WTC11 (cell line): ENCODE data around the gene CLEC9A. TPM values are rescaled to one million over a fixed set of nuclear protein-coding genes. Genes with fewer than 3 reads are reported as not detected.

Source experiments
- ATAC-seq: fragments of 200-7000 bp; cut with Tn5 transposase; 2 replicates; pipeline ENCODE4 v1.10.0; 2021; ENCODE audit warnings: mild to moderate bottlenecking, moderate library complexity
- CTCF ChIA-PET: fragments of 300-600 bp; sonication (Branson Sonifier 250); formaldehyde crosslinking; loops from one replicate; lab custom pipeline; 2021; ENCODE audit warnings: antibody characterized with exemption; lab: Charles Lee
- POLR2A ChIA-PET: fragments of 350-600 bp; sonication (Branson Sonifier 250); formaldehyde crosslinking; loops from one replicate; lab custom pipeline; 2021; ENCODE audit warnings: antibody characterized with exemption; lab: Charles Lee
- DNase-seq: peaks from one replicate; pipeline ENCODE4 v3.0.0; 2021; ENCODE audit warnings: low spot score
- H3K27ac Mint-ChIP-seq: 2 replicates; pipeline ENCODE4 v1.8.0; 2021; ENCODE audit warnings: mixed read lengths
- H3K27me3 Mint-ChIP-seq: 2 replicates; pipeline ENCODE4 v1.8.0; 2021; ENCODE audit warnings: low read depth, mild to moderate bottlenecking, moderate library complexity, mixed read lengths
- H3K36me3 Mint-ChIP-seq: 2 replicates; pipeline ENCODE4 v1.8.0; 2021; ENCODE audit warnings: mixed read lengths
- H3K4me1 Mint-ChIP-seq: 2 replicates; pipeline ENCODE4 v1.8.0; 2022; ENCODE audit warnings: mixed read lengths
- H3K4me3 Mint-ChIP-seq: 2 replicates; pipeline ENCODE4 v1.8.0; 2021; ENCODE audit warnings: mild to moderate bottlenecking, moderate library complexity, mixed read lengths
- H3K9me3 Mint-ChIP-seq: 2 replicates; pipeline ENCODE4 v1.8.0; 2021; ENCODE audit warnings: mixed read lengths
- ATF2 ChIP-seq: sonication (generic); formaldehyde crosslinking; IDR thresholded peaks from 2 replicates; pipeline ENCODE4 v1.8.1; 2022; ENCODE audit warnings: low read depth, missing genetic modification reagents, borderline replicate concordance
- CREB1 ChIP-seq: sonication (generic); formaldehyde crosslinking; IDR thresholded peaks from 2 replicates; pipeline ENCODE4 v1.8.0; 2023; ENCODE audit warnings: mild to moderate bottlenecking, missing genetic modification reagents
- E2F5 ChIP-seq: sonication (generic); formaldehyde crosslinking; IDR thresholded peaks from 2 replicates; pipeline ENCODE4 v1.8.1; 2022; ENCODE audit warnings: mild to moderate bottlenecking, moderate library complexity, missing genetic modification reagents
- GTF2I ChIP-seq: fragments of 250-450 bp; sonication (Bioruptor Pico); conservative IDR thresholded peaks from 2 replicates; pipeline ENCODE4 v1.4.0; 2021; ENCODE audit warnings: mild to moderate bottlenecking
- NR1H2 ChIP-seq: sonication (generic); formaldehyde crosslinking; IDR thresholded peaks from 2 replicates; pipeline ENCODE4 v1.9.0; 2021; ENCODE audit warnings: mild to moderate bottlenecking, moderate library complexity, missing genetic modification reagents
- NR2C2 ChIP-seq: sonication (generic); formaldehyde crosslinking; IDR thresholded peaks from 2 replicates; pipeline ENCODE4 v1.8.0; 2022; ENCODE audit warnings: mild to moderate bottlenecking, missing genetic modification reagents
- PRRX2 ChIP-seq: fragments of 250-450 bp; sonication (Bioruptor Pico); IDR thresholded peaks from 2 replicates; pipeline ENCODE4 v1.8.0; 2021; ENCODE audit warnings: mild to moderate bottlenecking
- SMAD3 ChIP-seq: sonication (generic); formaldehyde crosslinking; IDR thresholded peaks from 2 replicates; pipeline ENCODE4 v1.8.0; 2022; ENCODE audit warnings: missing genetic modification reagents, mild to moderate bottlenecking, borderline replicate concordance
- SMAD4 ChIP-seq: sonication (generic); formaldehyde crosslinking; IDR thresholded peaks from 2 replicates; pipeline ENCODE4 v1.8.0; 2022; ENCODE audit warnings: mild to moderate bottlenecking, missing genetic modification reagents
- ZNF219 ChIP-seq: sonication (generic); formaldehyde crosslinking; IDR thresholded peaks from 2 replicates; pipeline ENCODE4 v1.8.0; 2023; ENCODE audit warnings: missing genetic modification reagents, mild to moderate bottlenecking, borderline replicate concordance
- ZNF232 ChIP-seq: sonication (generic); formaldehyde crosslinking; IDR thresholded peaks from 2 replicates; pipeline ENCODE4 v1.8.0; 2022; ENCODE audit warnings: mild to moderate bottlenecking, missing genetic modification reagents
- ZNF416 ChIP-seq: fragments of 250-450 bp; sonication (Bioruptor Pico); IDR thresholded peaks from 2 replicates; pipeline ENCODE4 v1.9.0; 2021; ENCODE audit warnings: mild to moderate bottlenecking, inconsistent platforms
- ZNF425 ChIP-seq: fragments of 250-450 bp; sonication (Bioruptor Pico); conservative IDR thresholded peaks from 2 replicates; pipeline ENCODE4 v1.9.0; 2021; ENCODE audit warnings: mild to moderate bottlenecking
- total RNA-seq: library from RNA; stranded (reverse); gene quantifications from 3 replicates; pipeline ENCODE4 v1.2.3, GENCODE V29; 2021
- TF ChIP-seq, protein P1 (sequence below): sonication (generic); formaldehyde crosslinking; IDR thresholded peaks from 2 replicates; pipeline ENCODE4 v1.8.0; 2022; ENCODE audit warnings: mild to moderate bottlenecking, missing genetic modification reagents
- TF ChIP-seq, protein P2 (sequence below): fragments of 250-450 bp; sonication (Bioruptor Pico); IDR thresholded peaks from 2 replicates; pipeline ENCODE4 v1.9.0; 2021; ENCODE audit warnings: mild to moderate bottlenecking
- TF ChIP-seq, protein P3 (sequence below): sonication (generic); formaldehyde crosslinking; IDR thresholded peaks from 2 replicates; pipeline ENCODE4 v1.8.0; 2023; ENCODE audit warnings: missing genetic modification reagents, mild to moderate bottlenecking, borderline replicate concordance
- TF ChIP-seq, protein P4 (sequence below): sonication (generic); formaldehyde crosslinking; IDR thresholded peaks from 2 replicates; pipeline ENCODE4 v1.8.1; 2022; ENCODE audit warnings: low read depth, mild to moderate bottlenecking, moderate library complexity, missing genetic modification reagents, borderline replicate concordance

CLEC9A gene
- total RNA-seq, 1 experiment from 2014 or later: not detected

DNA sequence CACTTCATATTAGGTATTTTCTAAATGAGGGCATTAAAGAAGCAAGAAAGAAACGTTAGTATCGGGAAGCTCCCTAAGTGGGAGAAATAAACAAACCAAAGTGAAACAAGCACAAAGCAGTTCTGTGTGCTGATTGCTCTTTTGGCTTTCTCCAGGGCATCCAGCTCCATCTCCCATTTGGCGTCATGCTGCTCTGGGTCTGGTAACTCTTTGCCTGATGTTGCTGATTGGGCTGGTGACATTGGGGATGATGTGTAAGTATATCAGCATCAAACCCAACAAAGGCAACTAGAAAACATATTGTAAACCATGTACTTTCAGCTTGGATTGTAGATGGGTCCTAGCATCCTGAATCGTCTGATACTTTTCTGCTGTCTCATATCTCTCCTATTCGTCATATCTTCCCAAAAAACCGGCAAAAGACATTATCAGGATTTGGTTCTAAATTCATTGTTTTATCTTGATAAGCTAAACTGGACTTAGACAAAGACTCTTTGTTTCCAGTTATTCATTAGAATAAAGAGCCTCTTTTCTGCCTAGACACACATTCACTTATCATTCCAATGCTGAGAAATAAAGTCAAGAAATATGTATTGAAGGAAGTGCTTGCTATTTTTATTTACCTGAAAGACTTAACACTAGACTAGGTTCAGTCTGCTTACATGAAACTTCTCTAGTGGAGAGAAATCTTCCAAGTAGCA lies 17.7 kb upstream of the CLEC9A start (continued):
- no peak for TF ChIP-seq SMAD4
- no peak for TF ChIP-seq CREB1 (CRISPR knock-in tag)
- no peak for TF ChIP-seq NR2C2
- TF ChIP-seq SMAD3 (CRISPR knock-in tag): no peak
- TF ChIP-seq ZNF232 (CRISPR knock-in tag): no peak
- TF ChIP-seq, protein P1, sequence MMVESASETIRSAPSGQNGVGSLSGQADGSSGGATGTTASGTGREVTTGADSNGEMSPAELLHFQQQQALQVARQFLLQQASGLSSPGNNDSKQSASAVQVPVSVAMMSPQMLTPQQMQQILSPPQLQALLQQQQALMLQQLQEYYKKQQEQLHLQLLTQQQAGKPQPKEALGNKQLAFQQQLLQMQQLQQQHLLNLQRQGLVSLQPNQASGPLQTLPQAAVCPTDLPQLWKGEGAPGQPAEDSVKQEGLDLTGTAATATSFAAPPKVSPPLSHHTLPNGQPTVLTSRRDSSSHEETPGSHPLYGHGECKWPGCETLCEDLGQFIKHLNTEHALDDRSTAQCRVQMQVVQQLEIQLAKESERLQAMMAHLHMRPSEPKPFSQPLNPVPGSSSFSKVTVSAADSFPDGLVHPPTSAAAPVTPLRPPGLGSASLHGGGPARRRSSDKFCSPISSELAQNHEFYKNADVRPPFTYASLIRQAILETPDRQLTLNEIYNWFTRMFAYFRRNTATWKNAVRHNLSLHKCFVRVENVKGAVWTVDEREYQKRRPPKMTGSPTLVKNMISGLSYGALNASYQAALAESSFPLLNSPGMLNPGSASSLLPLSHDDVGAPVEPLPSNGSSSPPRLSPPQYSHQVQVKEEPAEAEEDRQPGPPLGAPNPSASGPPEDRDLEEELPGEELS (CRISPR knock-in tag): no peak
- no peak for TF ChIP-seq E2F5 (CRISPR knock-in tag)
- TF ChIP-seq, protein P2, sequence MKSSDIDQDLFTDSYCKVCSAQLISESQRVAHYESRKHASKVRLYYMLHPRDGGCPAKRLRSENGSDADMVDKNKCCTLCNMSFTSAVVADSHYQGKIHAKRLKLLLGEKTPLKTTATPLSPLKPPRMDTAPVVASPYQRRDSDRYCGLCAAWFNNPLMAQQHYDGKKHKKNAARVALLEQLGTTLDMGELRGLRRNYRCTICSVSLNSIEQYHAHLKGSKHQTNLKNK: no peak
- TF ChIP-seq NR1H2 (CRISPR knock-in tag): no peak
- TF ChIP-seq, protein P3, sequence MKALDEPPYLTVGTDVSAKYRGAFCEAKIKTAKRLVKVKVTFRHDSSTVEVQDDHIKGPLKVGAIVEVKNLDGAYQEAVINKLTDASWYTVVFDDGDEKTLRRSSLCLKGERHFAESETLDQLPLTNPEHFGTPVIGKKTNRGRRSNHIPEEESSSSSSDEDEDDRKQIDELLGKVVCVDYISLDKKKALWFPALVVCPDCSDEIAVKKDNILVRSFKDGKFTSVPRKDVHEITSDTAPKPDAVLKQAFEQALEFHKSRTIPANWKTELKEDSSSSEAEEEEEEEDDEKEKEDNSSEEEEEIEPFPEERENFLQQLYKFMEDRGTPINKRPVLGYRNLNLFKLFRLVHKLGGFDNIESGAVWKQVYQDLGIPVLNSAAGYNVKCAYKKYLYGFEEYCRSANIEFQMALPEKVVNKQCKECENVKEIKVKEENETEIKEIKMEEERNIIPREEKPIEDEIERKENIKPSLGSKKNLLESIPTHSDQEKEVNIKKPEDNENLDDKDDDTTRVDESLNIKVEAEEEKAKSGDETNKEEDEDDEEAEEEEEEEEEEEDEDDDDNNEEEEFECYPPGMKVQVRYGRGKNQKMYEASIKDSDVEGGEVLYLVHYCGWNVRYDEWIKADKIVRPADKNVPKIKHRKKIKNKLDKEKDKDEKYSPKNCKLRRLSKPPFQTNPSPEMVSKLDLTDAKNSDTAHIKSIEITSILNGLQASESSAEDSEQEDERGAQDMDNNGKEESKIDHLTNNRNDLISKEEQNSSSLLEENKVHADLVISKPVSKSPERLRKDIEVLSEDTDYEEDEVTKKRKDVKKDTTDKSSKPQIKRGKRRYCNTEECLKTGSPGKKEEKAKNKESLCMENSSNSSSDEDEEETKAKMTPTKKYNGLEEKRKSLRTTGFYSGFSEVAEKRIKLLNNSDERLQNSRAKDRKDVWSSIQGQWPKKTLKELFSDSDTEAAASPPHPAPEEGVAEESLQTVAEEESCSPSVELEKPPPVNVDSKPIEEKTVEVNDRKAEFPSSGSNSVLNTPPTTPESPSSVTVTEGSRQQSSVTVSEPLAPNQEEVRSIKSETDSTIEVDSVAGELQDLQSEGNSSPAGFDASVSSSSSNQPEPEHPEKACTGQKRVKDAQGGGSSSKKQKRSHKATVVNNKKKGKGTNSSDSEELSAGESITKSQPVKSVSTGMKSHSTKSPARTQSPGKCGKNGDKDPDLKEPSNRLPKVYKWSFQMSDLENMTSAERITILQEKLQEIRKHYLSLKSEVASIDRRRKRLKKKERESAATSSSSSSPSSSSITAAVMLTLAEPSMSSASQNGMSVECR: no peak
- TF ChIP-seq ZNF425 (CRISPR knock-in tag): no peak

GRCh38 chr12:10015450-10015849 lies 15.0 kb upstream of the CLEC9A start:
- ATAC-seq: no peak
- Mint-ChIP-seq H3K27me3 (no peaks in the 10 kb centered on the region), H3K4me1 (peaks cover 10% of the 10 kb centered on the region), H3K4me3 (no peak overlapping the region), H3K36me3 (no peaks in the 10 kb centered on the region), H3K27ac (no peak overlapping the region), H3K9me3 (no peaks in the 10 kb centered on the region)
- POLR2A ChIA-PET: no interaction called here
- no peak for TF ChIP-seq ZNF219 (CRISPR knock-in tag)
- DNase-seq: no peak
- CTCF ChIA-PET: no interaction called here

DNA sequence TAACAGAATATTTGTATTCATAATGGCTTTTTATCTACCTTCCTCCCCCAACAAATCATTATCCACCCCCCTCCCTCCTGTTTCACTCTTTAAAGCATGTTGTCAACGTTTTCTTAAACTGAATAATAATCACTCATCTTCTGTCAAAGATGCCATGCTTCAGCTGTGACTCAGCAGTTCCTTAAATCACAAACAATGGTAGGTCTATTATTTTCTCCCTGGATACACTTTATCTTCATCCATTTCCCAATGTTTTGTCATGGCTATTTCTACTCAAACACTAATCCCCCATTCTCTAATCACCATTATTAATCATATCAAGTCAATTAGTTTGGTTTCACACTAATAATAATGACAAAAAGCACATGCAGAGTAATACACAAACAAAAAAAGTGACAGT lies 13.6 kb upstream of the CLEC9A start:
- Mint-ChIP-seq H3K27me3 (peaks cover 5% of the 10 kb centered on the region; the same call in 1 of the 2 replicates), H3K4me3 (no peak overlapping the region), H3K27ac (no peak overlapping the region; the same call in 1 of the 2 replicates), H3K9me3 (peaks cover 4% of the 10 kb centered on the region; the same call in 1 of the 2 replicates), H3K36me3 (no peaks in the 10 kb centered on the region), H3K4me1 (peaks cover 10% of the 10 kb centered on the region)
- CTCF ChIA-PET: interaction anchor here (0.6 kb wide), 1 partner anchor 166 kb away, joined by 3 read pairs; no protein-coding TSS in a partner anchor
- DNase-seq (no peak), ATAC-seq (no peak)
- POLR2A ChIA-PET: no interaction called here
- TF ChIP-seq, protein P4, sequence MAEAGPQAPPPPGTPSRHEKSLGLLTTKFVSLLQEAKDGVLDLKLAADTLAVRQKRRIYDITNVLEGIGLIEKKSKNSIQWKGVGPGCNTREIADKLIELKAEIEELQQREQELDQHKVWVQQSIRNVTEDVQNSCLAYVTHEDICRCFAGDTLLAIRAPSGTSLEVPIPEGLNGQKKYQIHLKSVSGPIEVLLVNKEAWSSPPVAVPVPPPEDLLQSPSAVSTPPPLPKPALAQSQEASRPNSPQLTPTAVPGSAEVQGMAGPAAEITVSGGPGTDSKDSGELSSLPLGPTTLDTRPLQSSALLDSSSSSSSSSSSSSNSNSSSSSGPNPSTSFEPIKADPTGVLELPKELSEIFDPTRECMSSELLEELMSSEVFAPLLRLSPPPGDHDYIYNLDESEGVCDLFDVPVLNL (CRISPR knock-in tag): no peak
- TF ChIP-seq GTF2I (CRISPR knock-in tag) (no peak), ZNF425 (CRISPR knock-in tag) (no peak), ZNF416 (CRISPR knock-in tag) (no peak), PRRX2 (CRISPR knock-in tag) (no peak), ATF2 (CRISPR knock-in tag) (no peak)
